B cell (primary cell): Measurements from ENCODE around the gene LTB4R. TPM values are rescaled to one million over a fixed set of nuclear protein-coding genes. Genes with fewer than 3 reads are reported as not detected.

ENCODE experiments used
- ATAC-seq: fragments of 200-7000 bp; cut with Tn5 transposase; one replicate; pipeline ENCODE4 v1.10.0; 2021; ENCODE audit warnings: low read depth, mild to moderate bottlenecking, moderate number of reproducible peaks, moderate library complexity
- CTCF ChIA-PET: fragments of 350-600 bp; sonication (Branson Sonifier 250); formaldehyde crosslinking; loops from one replicate; lab custom pipeline; 2021; ENCODE audit warnings: antibody characterized with exemption, inconsistent platforms; lab: Charles Lee
- POLR2A ChIA-PET: fragments of 350-600 bp; sonication (Branson Sonifier 250); formaldehyde crosslinking; loops from one replicate; lab custom pipeline; 2021; ENCODE audit warnings: antibody characterized with exemption; lab: Charles Lee
- DNase-seq: peaks from one replicate; pipeline ENCODE4 v3.0.0; 2013
- H2AFZ ChIP-seq: 2 replicates; pipeline ENCODE4 v1.6.1; 2012; ENCODE audit warnings: mild to moderate bottlenecking, low read depth, low read length; ENCODE audit not compliant: insufficient read depth, poor library complexity, severe bottlenecking
- H3K27ac ChIP-seq, 2 donors: 1 replicate in 1 of 2; 2 replicates in 1 of 2; pipeline ENCODE4 v1.5.1; 2012 to 2013; ENCODE audit warnings: low read length in 2 of 2, mild to moderate bottlenecking in 2 of 2, moderate library complexity in 1 of 2
- H3K27me3 ChIP-seq, 4 experiments: fragments of 200-600 bp in 1 of 4; sonication (generic) in 1 of 4; replicated peaks in 1 of 4; 1 replicate in 2 of 4; 2 replicates in 2 of 4; pipeline versions ENCODE4 v1.6.1 to v1.7.0; 2013 to 2016; ENCODE audit warnings: low read length in 3 of 4, mild to moderate bottlenecking in 2 of 4, mixed read lengths in 1 of 4, moderate library complexity in 1 of 4; ENCODE audit not compliant: insufficient read depth in 4 of 4, control insufficient read depth in 3 of 4; ENCODE audit errors: control extremely low read depth in 1 of 4
- H3K36me3 ChIP-seq, 2 experiments: replicated peaks in 1 of 2; 1 replicate in 1 of 2; 2 replicates in 1 of 2; pipeline versions ENCODE4 v1.6.1 to v1.7.1; 2013; ENCODE audit warnings: low read length in 1 of 2; ENCODE audit not compliant: insufficient read depth in 2 of 2, control insufficient read depth in 1 of 2; ENCODE audit errors: control extremely low read depth in 1 of 2, extremely low read depth in 1 of 2
- H3K4me1 ChIP-seq, 2 donors: fragments of 200-600 bp in 1 of 2; sonication (generic) in 1 of 2; 1 replicate in 1 of 2; 2 replicates in 1 of 2; pipeline versions ENCODE4 v1.5.1 to v1.6.1; 2013 to 2017; ENCODE audit warnings: low read length in 2 of 2; ENCODE audit not compliant: control insufficient read depth in 2 of 2, insufficient read depth in 2 of 2
- H3K4me2 ChIP-seq: replicated peaks from 2 replicates; pipeline ENCODE3; 2012; ENCODE audit warnings: mild to moderate bottlenecking, low read depth, low read length; ENCODE audit not compliant: poor library complexity, severe bottlenecking
- H3K4me3 ChIP-seq, 5 experiments: fragments of 200-600 bp in 1 of 5; sonication (generic) in 1 of 5; 1 replicate in 3 of 5; 2 replicates in 2 of 5; pipeline versions ENCODE4 v1.5.1 to v1.7.0; 2011 to 2016; ENCODE audit warnings: low read length in 4 of 5, mild to moderate bottlenecking in 4 of 5, low read depth in 2 of 5, control low read depth in 1 of 5, moderate library complexity in 1 of 5; ENCODE audit not compliant: insufficient read depth in 1 of 5; ENCODE audit errors: control extremely low read depth in 1 of 5, extremely low read depth in 1 of 5
- H3K79me2 ChIP-seq: fragments of 200-600 bp; sonication (generic); one replicate; pipeline ENCODE4 v1.6.0; 2016; ENCODE audit warnings: low read length; ENCODE audit not compliant: control insufficient read depth, insufficient read depth
- H3K9ac ChIP-seq: fragments of 200-600 bp; sonication (generic); 2 replicates; pipeline ENCODE4 v1.6.1; 2017; ENCODE audit warnings: mild to moderate bottlenecking, low read length, moderate library complexity
- H3K9me3 ChIP-seq, 3 donors: one replicate each; pipeline versions ENCODE4 v1.6.1 to v1.7.1; 2013; ENCODE audit warnings: low read length in 2 of 3; ENCODE audit not compliant: control insufficient read depth in 2 of 3, insufficient read depth in 1 of 3; ENCODE audit errors: control extremely low read depth in 1 of 3
- H4K20me1 ChIP-seq: 2 replicates; pipeline ENCODE4 v1.6.0; 2012; ENCODE audit warnings: mild to moderate bottlenecking, low read length; ENCODE audit not compliant: insufficient read depth, control insufficient read depth, poor library complexity, severe bottlenecking
- H3K27ac Mint-ChIP-seq: one replicate; pipeline ENCODE4 v1.8.0; 2021; ENCODE audit warnings: mixed read lengths
- H3K27me3 Mint-ChIP-seq: one replicate; pipeline ENCODE4 v1.8.0; 2021; ENCODE audit warnings: mixed read lengths
- H3K4me1 Mint-ChIP-seq: one replicate; pipeline ENCODE4 v1.8.0; 2021; ENCODE audit warnings: mixed read lengths
- H3K4me3 Mint-ChIP-seq: one replicate; pipeline ENCODE4 v1.8.0; 2021; ENCODE audit warnings: mixed read lengths
- H3K9me3 Mint-ChIP-seq: one replicate; pipeline ENCODE4 v1.8.0; 2022; ENCODE audit warnings: mixed read lengths; ENCODE audit not compliant: insufficient read depth
- EZH2 ChIP-seq: IDR thresholded peaks from 2 replicates; pipeline ENCODE4 v1.6.1; 2012; ENCODE audit warnings: borderline replicate concordance, low read depth, mild to moderate bottlenecking, moderate library complexity, low read length; ENCODE audit not compliant: insufficient read depth, poor library complexity, severe bottlenecking
- WGBS: methylation state at CpG from one replicate; pipeline ENCODE4 v1.1.5; 2013; ENCODE audit warnings: missing lambda C conversion rate; ENCODE audit not compliant: insufficient coverage; 5-methylcytosine and 5-hydroxymethylcytosine counted together
- intact Hi-C: fragments of 100-400 bp; cut with micrococcal nuclease; formaldehyde crosslinking; loops from one replicate; pipeline ENCODE4 v1.10.0; 2022
- polyA plus RNA-seq: library from polyadenylated mRNA; depleted of rRNA; stranded (reverse); fragments of >200 nt; gene quantifications from 2 replicates; pipeline ENCODE4 v1.2.3, GENCODE V29; 2012
- total RNA-seq, 2 donors: library from RNA; stranded (reverse); fragments of 120-200 nt in 1 of 2; gene quantifications; 1 replicate in 1 of 2; 2 replicates in 1 of 2; pipeline versions ENCODE4 v1.2.3 to v1.2.4, GENCODE V29; 2013 to 2022
- TF ChIP-seq, protein P1 (sequence below): fragments of 200-600 bp; IDR thresholded peaks from one replicate; pipeline ENCODE4 v1.8.0; 2022; ENCODE audit warnings: antibody characterized with exemption, mild to moderate bottlenecking

Gene LTB4R
- total and polyA plus RNA-seq, 2 donors (not counting 1 experiment from before 2014, with no cell fraction given): 8.8 to 19.1 TPM

DNA sequence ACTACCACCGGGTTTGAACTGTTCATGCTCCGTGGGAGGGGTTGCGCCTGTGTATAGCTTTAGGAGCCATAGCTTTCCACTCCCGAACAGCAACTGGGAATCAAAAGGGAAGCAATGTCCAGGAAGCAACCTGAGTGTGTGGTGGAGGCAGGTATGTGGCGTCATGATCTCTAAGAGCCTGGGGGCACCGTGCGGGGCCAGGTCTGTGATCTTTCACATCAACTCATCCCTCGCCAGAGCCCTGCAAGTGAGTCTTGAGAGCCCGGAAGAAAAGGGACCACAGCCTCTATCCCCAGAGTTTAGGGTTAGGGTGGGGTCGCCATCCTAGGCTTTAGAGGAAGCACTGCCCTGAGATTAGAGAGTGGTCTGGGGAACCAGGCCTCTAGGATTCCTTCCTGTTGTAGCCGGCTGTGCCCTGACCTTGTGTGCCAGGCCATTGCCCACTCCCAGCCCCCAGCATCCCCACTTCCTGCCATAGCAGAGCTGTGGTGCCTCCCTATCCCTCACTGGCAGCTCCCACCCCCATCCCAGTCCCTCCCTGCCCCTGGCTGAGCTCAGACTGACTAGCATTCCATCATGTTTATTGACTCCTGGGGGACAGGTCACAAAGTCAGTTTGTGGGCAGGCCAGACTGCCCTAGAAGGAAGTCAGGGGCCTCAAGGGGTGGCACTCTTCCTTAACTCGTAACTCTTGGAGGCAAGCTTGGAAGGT is 24.3 kb downstream of the LTB4R start:
- peaks cover 53% of the 10 kb centered on the region for H3K4me1 Mint-ChIP-seq
- Histone ChIP-seq H3K27ac (no peak overlapping the region), H3K9me3 (peaks cover 0 to 9% (median 0%) of the 10 kb centered on the region in 3 donors), H3K4me3 (no peak overlapping the region), H3K79me2 (peaks cover 15% of the 10 kb centered on the region), H3K36me3 (peaks cover 0 to 24% of the 10 kb centered on the region in 2 experiments), H3K4me1 (peaks cover 55 to 62% of the 10 kb centered on the region in 2 donors), H3K9ac (no peak overlapping the region), H2AFZ (no peak overlapping the region), H4K20me1 (peaks cover 25% of the 10 kb centered on the region), H3K4me2 (no peak overlapping the region), H3K27me3 (peaks cover 0 to 33% (median 16%) of the 10 kb centered on the region in 4 experiments)
- peak; percentile 12 for DNase-seq
- H3K9me3 Mint-ChIP-seq: no peaks in the 10 kb centered on the region
- ChIA-PET POLR2A (interaction anchor here (1.8 kb wide), 1 partner anchor 96 kb away, joined by 5 read pairs; no protein-coding TSS in a partner anchor), CTCF (interaction anchor here (0.7 to 16.1 kb wide), 5 partner anchors 10 to 95 kb away, joined by 3 to 650 read pairs (median 3); partner anchors contain the start of genes CBLN3 and KHNYN)
- 75% methylated on average over 6 of the region's 12 CpGs for WGBS
- H3K27ac Mint-ChIP-seq: no peak overlapping the region
- ATAC-seq: no peak
- peak overlapping the region; percentile 47 for H3K4me3 Mint-ChIP-seq
- TF ChIP-seq, protein P1, sequence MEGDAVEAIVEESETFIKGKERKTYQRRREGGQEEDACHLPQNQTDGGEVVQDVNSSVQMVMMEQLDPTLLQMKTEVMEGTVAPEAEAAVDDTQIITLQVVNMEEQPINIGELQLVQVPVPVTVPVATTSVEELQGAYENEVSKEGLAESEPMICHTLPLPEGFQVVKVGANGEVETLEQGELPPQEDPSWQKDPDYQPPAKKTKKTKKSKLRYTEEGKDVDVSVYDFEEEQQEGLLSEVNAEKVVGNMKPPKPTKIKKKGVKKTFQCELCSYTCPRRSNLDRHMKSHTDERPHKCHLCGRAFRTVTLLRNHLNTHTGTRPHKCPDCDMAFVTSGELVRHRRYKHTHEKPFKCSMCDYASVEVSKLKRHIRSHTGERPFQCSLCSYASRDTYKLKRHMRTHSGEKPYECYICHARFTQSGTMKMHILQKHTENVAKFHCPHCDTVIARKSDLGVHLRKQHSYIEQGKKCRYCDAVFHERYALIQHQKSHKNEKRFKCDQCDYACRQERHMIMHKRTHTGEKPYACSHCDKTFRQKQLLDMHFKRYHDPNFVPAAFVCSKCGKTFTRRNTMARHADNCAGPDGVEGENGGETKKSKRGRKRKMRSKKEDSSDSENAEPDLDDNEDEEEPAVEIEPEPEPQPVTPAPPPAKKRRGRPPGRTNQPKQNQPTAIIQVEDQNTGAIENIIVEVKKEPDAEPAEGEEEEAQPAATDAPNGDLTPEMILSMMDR: no peak
- TF ChIP-seq EZH2: no peak
- peaks cover 17% of the 10 kb centered on the region for H3K27me3 Mint-ChIP-seq
- intact Hi-C loops: loop anchor here (10.0 kb wide), 1 partner anchor 339 kb away; no protein-coding TSS in a partner anchor
